ENCODE measurements around the gene COPZ2. TPM values are rescaled to one million over a fixed set of nuclear protein-coding genes. Genes with fewer than 3 reads are reported as not detected.

Gene COPZ2
- total RNA-seq, 2 donors from 2014 or later = 18.1 to 18.5 TPM

DNA sequence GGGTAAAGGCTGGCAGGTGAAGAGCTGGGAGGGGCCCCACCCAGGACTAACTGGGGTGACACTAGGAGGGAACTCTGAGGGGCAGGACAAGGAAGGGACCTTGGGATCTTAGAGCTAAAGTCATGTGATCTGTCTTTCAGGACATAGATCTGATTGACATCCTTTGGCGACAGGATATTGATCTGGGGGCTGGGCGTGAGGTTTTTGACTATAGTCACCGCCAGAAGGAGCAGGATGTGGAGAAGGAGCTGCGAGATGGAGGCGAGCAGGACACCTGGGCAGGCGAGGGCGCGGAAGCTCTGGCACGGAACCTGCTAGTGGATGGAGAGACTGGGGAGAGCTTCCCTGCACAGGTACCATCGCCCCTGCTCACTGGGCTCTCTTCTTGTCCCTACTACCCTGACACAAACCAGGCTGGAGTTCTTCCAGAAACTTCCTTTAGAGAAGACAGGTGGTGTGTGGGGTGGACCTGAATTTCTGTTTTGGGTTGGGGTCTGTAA, 18.7 kb upstream of the COPZ2 start:
- 84% methylated on average over 10 of the region's 10 CpGs for WGBS
- no peak for TF ChIP-seq CTCF (IDR thresholded peaks at IDR 0.05)
- TF ChIP-seq POLR2AphosphoS5 (IDR thresholded peaks at IDR 0.05) = no peak
- no peak for DNase-seq (ENCODE audit: low spot score)
- no peaks in the 10 kb centered on the region for H3K27me3 ChIP-seq (replicated peaks; ENCODE audit: insufficient read depth)
- intact Hi-C loops (cut with DNase I) = no loop called here
- H3K4me3 ChIP-seq = no peak overlapping the region
- H3K36me3 ChIP-seq = peaks cover 0 to 35% of the 10 kb centered on the region in 2 donors
- no peaks in the 10 kb centered on the region for H3K9me3 ChIP-seq
- peaks cover 25% of the 10 kb centered on the region for H3K4me1 ChIP-seq (replicated peaks)
- H3K27ac ChIP-seq = no peak overlapping the region

DNA sequence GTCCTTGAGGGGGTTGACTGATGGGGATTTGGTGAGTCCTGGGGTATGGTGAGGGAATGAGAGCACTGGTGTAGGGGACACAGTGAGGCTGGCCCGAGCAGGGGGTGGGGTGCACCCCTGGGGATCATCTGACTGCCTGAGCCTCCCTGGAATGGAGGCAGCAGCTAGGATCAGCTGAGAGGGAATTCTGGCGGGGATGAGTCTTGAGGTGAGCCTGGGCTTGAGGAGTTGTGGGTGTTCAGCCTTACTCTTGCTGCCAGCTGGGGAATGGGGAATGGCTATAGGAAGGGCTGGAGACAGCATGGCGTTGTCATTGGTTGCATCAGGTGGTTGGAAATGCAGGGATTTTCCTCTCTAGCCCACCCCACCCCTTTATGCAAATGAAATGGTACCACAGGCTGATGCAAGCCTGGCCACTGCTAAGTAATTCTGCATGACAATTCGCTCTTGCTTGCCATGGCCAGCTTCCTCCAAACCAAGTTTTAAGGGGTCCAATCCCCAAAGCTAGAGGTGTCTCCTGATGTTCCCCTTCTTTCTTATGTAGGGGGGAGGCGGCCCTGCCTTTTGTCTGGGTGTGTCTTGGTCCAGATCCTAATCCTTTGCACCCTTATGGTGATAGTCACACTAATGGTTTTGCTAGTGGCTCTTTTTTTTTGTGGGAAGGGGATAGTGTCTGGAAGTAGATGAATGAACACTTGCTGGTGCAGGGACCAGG, 18.1 kb upstream of the COPZ2 start:
- H3K27ac ChIP-seq = no peak overlapping the region
- H3K4me3 ChIP-seq = no peak overlapping the region
- H3K4me1 ChIP-seq (replicated peaks) = peaks cover 31% of the 10 kb centered on the region

DNA sequence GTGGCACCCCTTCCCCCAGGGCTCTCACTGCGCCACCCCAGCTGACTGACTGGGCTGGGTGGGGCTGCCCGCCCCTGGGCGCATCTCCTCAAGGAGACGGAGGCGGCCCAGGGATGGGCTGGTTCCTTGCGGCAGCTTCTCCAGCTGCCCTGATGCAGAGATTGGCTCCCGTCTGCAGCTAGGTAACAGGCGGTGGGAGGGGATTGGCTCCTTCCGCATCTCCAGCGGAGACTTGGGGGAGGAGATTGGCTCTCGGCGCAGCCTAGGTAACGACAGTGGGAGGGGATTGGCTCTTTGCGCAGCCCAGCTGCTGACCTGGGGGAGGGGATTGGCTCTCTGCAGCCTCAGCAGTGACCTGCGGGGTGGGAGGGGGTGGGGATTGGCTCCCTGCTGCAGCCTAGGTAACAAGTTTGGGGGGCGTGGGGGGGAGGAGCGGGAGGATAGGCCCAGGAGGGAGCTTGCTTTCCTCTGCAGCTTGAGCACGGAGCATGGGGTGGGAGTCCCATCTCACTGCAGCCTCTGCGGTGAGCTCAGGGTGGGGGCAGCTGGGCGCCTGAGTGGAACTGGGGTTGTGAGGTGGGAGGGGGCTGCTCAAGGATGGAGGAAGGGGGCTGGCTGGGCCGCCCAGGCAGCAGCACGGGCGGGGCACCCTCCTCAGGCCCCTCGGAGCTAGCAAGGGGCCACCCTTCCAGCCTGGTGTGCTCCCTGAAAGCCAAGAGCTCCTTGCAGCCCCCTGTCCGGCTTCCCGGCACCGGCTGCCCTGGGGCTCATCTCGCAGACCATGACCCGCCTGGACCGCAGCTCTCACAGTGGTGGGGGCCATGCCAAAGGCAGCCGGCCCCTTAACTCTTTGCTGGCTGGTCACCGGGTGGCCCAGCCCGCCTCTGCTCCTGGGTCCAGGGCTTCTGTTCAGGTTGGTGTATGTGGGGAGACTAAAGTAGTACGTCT, 16.9 kb upstream of the COPZ2 start:
- peaks cover 42% of the 10 kb centered on the region for H3K4me1 ChIP-seq (replicated peaks)
- peak; percentile 87 for DNase-seq (ENCODE audit: low spot score)

More for the DNA sequence above, 18.1 kb upstream of the COPZ2 start:
- Histone ChIP-seq H3K9me3 (no peaks in the 10 kb centered on the region), H3K27me3 (replicated peaks; ENCODE audit: insufficient read depth) (no peaks in the 10 kb centered on the region), H3K36me3 (peaks cover 0 to 35% of the 10 kb centered on the region in 2 donors)
- TF ChIP-seq POLR2AphosphoS5 (IDR thresholded peaks at IDR 0.05) (no peak), POLR2A (IDR thresholded peaks at IDR 0.05) (no peak), CTCF (IDR thresholded peaks at IDR 0.05) (no peak)
- intact Hi-C loops (cut with DNase I) = no loop called here
- 76% methylated on average over 5 of the region's 5 CpGs for WGBS
- DNase-seq (ENCODE audit: low spot score) = no peak

GRCh38 chr17:48053758-48054237, 16.2 kb upstream of the COPZ2 start:
- Histone ChIP-seq H3K27ac (peak overlapping the region; percentile 95 to 98), H3K4me1 (replicated peaks) (peaks cover 43% of the 10 kb centered on the region), H3K9me3 (no peaks in the 10 kb centered on the region), H3K36me3 (peaks cover 0 to 25% of the 10 kb centered on the region in 2 donors), H3K4me3 (no peak overlapping the region), H3K27me3 (replicated peaks; ENCODE audit: insufficient read depth) (no peaks in the 10 kb centered on the region)
- intact Hi-C loops (cut with DNase I) = no loop called here
- 22% methylated on average over 6 of the region's 6 CpGs for WGBS
- no peak for TF ChIP-seq POLR2A (IDR thresholded peaks at IDR 0.05)
- TF ChIP-seq POLR2AphosphoS5 (IDR thresholded peaks at IDR 0.05) = no peak
- no peak for TF ChIP-seq CTCF (IDR thresholded peaks at IDR 0.05)
- no peak for DNase-seq (ENCODE audit: low spot score)

More for the DNA sequence above, 16.9 kb upstream of the COPZ2 start:
- Histone ChIP-seq H3K27ac (peak overlapping the region; percentile 95 to 98), H3K36me3 (peaks cover 0 to 32% of the 10 kb centered on the region in 2 donors), H3K27me3 (replicated peaks; ENCODE audit: insufficient read depth) (no peaks in the 10 kb centered on the region), H3K9me3 (no peaks in the 10 kb centered on the region), H3K4me3 (peak overlapping the region in 1 of 2 donors; percentile 19)
- TF ChIP-seq CTCF (IDR thresholded peaks at IDR 0.05) (no peak), POLR2A (IDR thresholded peaks at IDR 0.05) (peak; percentile 17), POLR2AphosphoS5 (IDR thresholded peaks at IDR 0.05) (peak; percentile 89)
- 23% methylated on average over 29 of the region's 34 CpGs for WGBS
- intact Hi-C loops (cut with DNase I) = no loop called here
